Measurements from ENCODE around the gene DNASE1L3.

- TF ChIP-seq EZH2phosphoT487 (IDR thresholded peaks at IDR 0.05; ENCODE audit: insufficient read depth, low read depth), result no peak
- TF ChIP-seq EZH2 (IDR thresholded peaks at IDR 0.05; ENCODE audit: insufficient read depth, poor library complexity, severe bottlenecking), result no peak
Measured at GRCh38 chr3:58197588-58197987, 13.2 kb downstream of the DNASE1L3 start.
